Measurements from ENCODE around the gene ALG12. TPM values are rescaled to one million over a fixed set of nuclear protein-coding genes. Genes with fewer than 3 reads are reported as not detected.

Gene ALG12
- total RNA-seq, 1 donor from 2014 or later = 26.2 TPM

DNA sequence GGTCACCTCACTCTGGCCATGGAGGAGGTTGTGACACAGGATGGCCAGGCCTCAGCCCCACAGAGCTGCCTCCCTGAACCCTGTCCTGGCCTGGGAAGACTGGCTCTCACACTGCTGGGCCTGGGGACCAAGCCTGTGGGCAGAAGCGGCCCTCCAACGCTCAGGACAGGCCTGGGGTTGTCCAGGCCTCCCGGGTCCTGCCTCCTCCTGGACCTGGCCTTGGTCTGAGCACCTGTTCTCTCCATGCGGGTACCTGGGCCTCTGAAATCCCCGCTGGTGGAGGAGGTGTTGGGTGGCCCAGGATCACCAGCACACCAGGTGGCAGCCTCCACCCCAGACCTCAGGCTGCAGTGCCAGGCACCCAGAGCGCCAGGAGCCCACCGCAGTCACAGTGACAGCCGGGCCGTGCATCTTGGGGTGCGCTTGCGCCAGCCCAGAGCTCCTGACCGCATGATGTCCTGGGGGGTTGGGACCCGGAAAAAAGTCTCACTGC lies 26.2 kb upstream of the ALG12 start:
- Histone ChIP-seq H3K9ac (ENCODE audit: low read length) (no peak overlapping the region), H4K20me1 (ENCODE audit: insufficient read depth, low read length) (no peaks in the 10 kb centered on the region), H3K27ac (ENCODE audit: low read depth, low read length) (no peak overlapping the region), H3K4me3 (ENCODE audit: insufficient read depth, low read depth, low read length) (no peak overlapping the region), H3K79me2 (ENCODE audit: insufficient read depth, low read length) (no peaks in the 10 kb centered on the region), H3K36me3 (ENCODE audit: insufficient read depth, low read length) (no peaks in the 10 kb centered on the region), H3K27me3 (ENCODE audit: insufficient read depth, low read length) (no peaks in the 10 kb centered on the region), H3K9me3 (ENCODE audit: insufficient read depth, low read depth, low read length) (no peaks in the 10 kb centered on the region), H2AFZ (ENCODE audit: low read depth, low read length) (no peak overlapping the region), H3K4me1 (ENCODE audit: insufficient read depth, low read length) (no peaks in the 10 kb centered on the region), H3K4me2 (ENCODE audit: low read length) (no peak overlapping the region)
- peaks cover 6% of the 10 kb centered on the region for H3K27me3 Mint-ChIP-seq (ENCODE audit: low read depth, unreplicated experiment)
- H3K27ac Mint-ChIP-seq (ENCODE audit: unreplicated experiment) = no peak overlapping the region
- peaks cover under 1% of the 10 kb centered on the region for H3K9me3 Mint-ChIP-seq (ENCODE audit: unreplicated experiment)
- FAIRE-seq (no peak), DNase-seq (ENCODE audit: low read depth) (no peak)
- TF ChIP-seq, protein P1, sequence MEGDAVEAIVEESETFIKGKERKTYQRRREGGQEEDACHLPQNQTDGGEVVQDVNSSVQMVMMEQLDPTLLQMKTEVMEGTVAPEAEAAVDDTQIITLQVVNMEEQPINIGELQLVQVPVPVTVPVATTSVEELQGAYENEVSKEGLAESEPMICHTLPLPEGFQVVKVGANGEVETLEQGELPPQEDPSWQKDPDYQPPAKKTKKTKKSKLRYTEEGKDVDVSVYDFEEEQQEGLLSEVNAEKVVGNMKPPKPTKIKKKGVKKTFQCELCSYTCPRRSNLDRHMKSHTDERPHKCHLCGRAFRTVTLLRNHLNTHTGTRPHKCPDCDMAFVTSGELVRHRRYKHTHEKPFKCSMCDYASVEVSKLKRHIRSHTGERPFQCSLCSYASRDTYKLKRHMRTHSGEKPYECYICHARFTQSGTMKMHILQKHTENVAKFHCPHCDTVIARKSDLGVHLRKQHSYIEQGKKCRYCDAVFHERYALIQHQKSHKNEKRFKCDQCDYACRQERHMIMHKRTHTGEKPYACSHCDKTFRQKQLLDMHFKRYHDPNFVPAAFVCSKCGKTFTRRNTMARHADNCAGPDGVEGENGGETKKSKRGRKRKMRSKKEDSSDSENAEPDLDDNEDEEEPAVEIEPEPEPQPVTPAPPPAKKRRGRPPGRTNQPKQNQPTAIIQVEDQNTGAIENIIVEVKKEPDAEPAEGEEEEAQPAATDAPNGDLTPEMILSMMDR (IDR thresholded peaks at IDR 0.05; ENCODE audit: insufficient read depth, low read depth, low read length) = no peak
- no peak for TF ChIP-seq EZH2 (IDR thresholded peaks at IDR 0.05; ENCODE audit: insufficient read depth, low read length)
- H3K4me3 Mint-ChIP-seq (ENCODE audit: unreplicated experiment) = no peak overlapping the region
- H3K4me1 Mint-ChIP-seq (ENCODE audit: low read depth, unreplicated experiment) = peaks cover 2% of the 10 kb centered on the region
- H3K36me3 Mint-ChIP-seq (ENCODE audit: low read depth, unreplicated experiment) = no peaks in the 10 kb centered on the region

GRCh38 chr22:49943771-49944398 lies 25.6 kb upstream of the ALG12 start:
- no peak overlapping the region for H3K4me3 ChIP-seq (ENCODE audit: insufficient read depth, low read depth, low read length)
- FAIRE-seq (no peak), DNase-seq (ENCODE audit: low read depth) (no peak)
- TF ChIP-seq EZH2 (IDR thresholded peaks at IDR 0.05; ENCODE audit: insufficient read depth, low read length) = no peak
- TF ChIP-seq, protein P1 (IDR thresholded peaks at IDR 0.05; ENCODE audit: insufficient read depth, low read depth, low read length) = no peak
- Mint-ChIP-seq H3K36me3 (ENCODE audit: low read depth, unreplicated experiment) (no peaks in the 10 kb centered on the region), H3K4me1 (ENCODE audit: low read depth, unreplicated experiment) (peaks cover 2% of the 10 kb centered on the region), H3K27ac (ENCODE audit: unreplicated experiment) (no peak overlapping the region), H3K27me3 (ENCODE audit: low read depth, unreplicated experiment) (peaks cover 6% of the 10 kb centered on the region), H3K4me3 (ENCODE audit: unreplicated experiment) (no peak overlapping the region), H3K9me3 (ENCODE audit: unreplicated experiment) (peaks cover 2% of the 10 kb centered on the region)
- no peaks in the 10 kb centered on the region for H4K20me1 ChIP-seq (ENCODE audit: insufficient read depth, low read length)
- no peaks in the 10 kb centered on the region for H3K9me3 ChIP-seq (ENCODE audit: insufficient read depth, low read depth, low read length)
- H2AFZ ChIP-seq (ENCODE audit: low read depth, low read length) = no peak overlapping the region
- H3K79me2 ChIP-seq (ENCODE audit: insufficient read depth, low read length) = no peaks in the 10 kb centered on the region
- H3K27me3 ChIP-seq (ENCODE audit: insufficient read depth, low read length) = no peaks in the 10 kb centered on the region
- H3K36me3 ChIP-seq (ENCODE audit: insufficient read depth, low read length) = no peaks in the 10 kb centered on the region
- H3K27ac ChIP-seq (ENCODE audit: low read depth, low read length) = no peak overlapping the region
- H3K9ac ChIP-seq (ENCODE audit: low read length) = no peak overlapping the region
- H3K4me1 ChIP-seq (ENCODE audit: insufficient read depth, low read length) = no peaks in the 10 kb centered on the region
- H3K4me2 ChIP-seq (ENCODE audit: low read length) = no peak overlapping the region

DNA sequence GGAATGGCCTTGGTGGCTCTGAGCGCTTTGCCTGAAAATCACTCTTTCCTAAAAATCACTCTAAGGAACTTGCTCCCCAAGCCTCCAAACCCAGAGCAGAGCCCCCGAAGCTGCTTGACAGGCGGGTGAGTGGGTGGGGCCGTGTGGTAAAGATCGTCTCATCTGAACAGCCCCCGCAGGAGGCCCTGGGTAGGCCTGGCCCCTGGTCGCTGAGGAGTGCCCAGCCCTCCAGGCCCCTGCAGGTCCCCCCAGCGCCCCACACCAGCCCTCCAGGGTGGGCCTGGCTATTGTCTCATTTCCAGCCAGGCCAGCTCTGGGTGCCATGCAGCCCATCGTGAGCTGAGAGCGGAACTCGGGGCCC lies 25.1 kb upstream of the ALG12 start:
- H3K4me1 ChIP-seq (ENCODE audit: insufficient read depth, low read length) = no peaks in the 10 kb centered on the region
- Mint-ChIP-seq H3K27me3 (ENCODE audit: low read depth, unreplicated experiment) (peaks cover 6% of the 10 kb centered on the region), H3K4me1 (ENCODE audit: low read depth, unreplicated experiment) (peaks cover 2% of the 10 kb centered on the region), H3K4me3 (ENCODE audit: unreplicated experiment) (no peak overlapping the region), H3K27ac (ENCODE audit: unreplicated experiment) (no peak overlapping the region), H3K9me3 (ENCODE audit: unreplicated experiment) (peaks cover 2% of the 10 kb centered on the region), H3K36me3 (ENCODE audit: low read depth, unreplicated experiment) (no peaks in the 10 kb centered on the region)
- H3K9ac ChIP-seq (ENCODE audit: low read length) = no peak overlapping the region
- no peaks in the 10 kb centered on the region for H3K27me3 ChIP-seq (ENCODE audit: insufficient read depth, low read length)
- no peaks in the 10 kb centered on the region for H3K9me3 ChIP-seq (ENCODE audit: insufficient read depth, low read depth, low read length)
- no peak overlapping the region for H2AFZ ChIP-seq (ENCODE audit: low read depth, low read length)
- no peak overlapping the region for H3K27ac ChIP-seq (ENCODE audit: low read depth, low read length)
- FAIRE-seq (no peak), DNase-seq (ENCODE audit: low read depth) (no peak)
- no peaks in the 10 kb centered on the region for H3K79me2 ChIP-seq (ENCODE audit: insufficient read depth, low read length)
- TF ChIP-seq EZH2 (IDR thresholded peaks at IDR 0.05; ENCODE audit: insufficient read depth, low read length) = no peak
- TF ChIP-seq, protein P1 (IDR thresholded peaks at IDR 0.05; ENCODE audit: insufficient read depth, low read depth, low read length) = no peak
- no peak overlapping the region for H3K4me2 ChIP-seq (ENCODE audit: low read length)
- no peak overlapping the region for H3K4me3 ChIP-seq (ENCODE audit: insufficient read depth, low read depth, low read length)
- H3K36me3 ChIP-seq (ENCODE audit: insufficient read depth, low read length) = no peaks in the 10 kb centered on the region
- no peaks in the 10 kb centered on the region for H4K20me1 ChIP-seq (ENCODE audit: insufficient read depth, low read length)
